H1 (cell line): ENCODE results near the gene CAMK2G. TPM values are rescaled to one million over a fixed set of nuclear protein-coding genes. Genes with fewer than 3 reads are reported as not detected.

Source experiments
- CEBPB ChIP-seq: IDR thresholded peaks from 2 replicates; pipeline ENCODE4 v1.6.1; 2012; ENCODE audit warnings: low read depth, low read length
- polyA plus RNA-seq, 7 experiments: library from polyadenylated mRNA; depleted of rRNA in 3 of 7; stranded (reverse) in 5 of 7; unstranded in 2 of 7; fragments of >200 nt in 5 of 7; fragments of 200-250 nt in 2 of 7; gene quantifications; 1 replicate in 5 of 7; 2 replicates in 1 of 7; 4 replicates in 1 of 7; pipeline versions ENCODE4 v1.2.1 to v1.2.3, GENCODE V29; 2011 to 2013; ENCODE audit warnings: missing spikeins in 2 of 7, mixed read lengths in 2 of 7
- total RNA-seq: library from RNA; stranded (reverse); fragmentation: NEBNext Ultra II Directional; extraction: Animal tissue kit (Norgen Biotek cat#: 25700); gene quantifications from 2 replicates; pipeline ENCODE4 v1.2.1, GENCODE V29; 2021

Gene CAMK2G
- total and polyA plus RNA-seq, 2 of the 8 experiments (the other 6 are each of a cell fraction or from before 2014, with no cell fraction given) = 28.9 to 31.7 TPM

- no peak for TF ChIP-seq CEBPB
These were observed 94.1 kb downstream of the CAMK2G start (continued) for GRCh38 chr10:73780301-73780700.
